HCT116 (cell line): ENCODE measurements around the gene SEMA4F. TPM values are rescaled to one million over a fixed set of nuclear protein-coding genes. Genes with fewer than 3 reads are reported as not detected.

Source experiments
- ATAC-seq: fragments of 200-7000 bp; cut with Tn5 transposase; 2 replicates; pipeline ENCODE4 v1.9.1; 2020; ENCODE audit warnings: mild to moderate bottlenecking, moderate library complexity
- BruUV-seq: library from RNA; stranded (reverse); fragments of 400-500 nt; replicated peaks from 2 replicates; lab custom pipeline; 2021; lab: Mats Ljungman, UMichigan
- CTCF ChIA-PET: fragments of 300-600 bp; sonication (Branson Sonifier 250); formaldehyde crosslinking; loops from one replicate; lab custom pipeline; 2021; ENCODE audit warnings: antibody characterized with exemption; lab: Charles Lee
- POLR2A ChIA-PET: fragments of 300-600, 350-600 bp; sonication (Branson Sonifier 250); formaldehyde crosslinking; loops from one replicate; lab custom pipeline; 2021; ENCODE audit warnings: antibody characterized with exemption; lab: Charles Lee
- RAD21 ChIA-PET, 2 experiments: fragments of 300-600 bp; sonication (Branson Sonifier 250); formaldehyde crosslinking; loops; one replicate each; lab custom pipeline; 2023; ENCODE audit warnings: low total read pairs in 2 of 2; ENCODE audit not compliant: uncharacterized antibody in 2 of 2, unreplicated experiment in 2 of 2, low non-redundant PET in 1 of 2; lab: Charles Lee
- DNase-seq: peaks from one replicate; pipeline ENCODE4 v3.0.0-alpha.2; 2010; ENCODE audit warnings: low read depth, low spot score
- H2AFZ ChIP-seq: fragments of 200-600 bp; shearing (Covaris generic), sonication (generic); 2 replicates; pipeline ENCODE4 v1.6.1; 2017; ENCODE audit warnings: low read depth, mixed run types, mixed read lengths, antibody characterized with exemption, low read length; ENCODE audit not compliant: poor library complexity, severe bottlenecking
- H3K27ac ChIP-seq: 2 replicates; pipeline ENCODE4 v1.5.1; 2012; ENCODE audit warnings: low read depth, low read length
- H3K27me3 ChIP-seq: fragments of 200-600 bp; sonication (generic); 2 replicates; pipeline ENCODE4 v1.6.1; 2016; ENCODE audit warnings: mixed run types, low read length, mixed read lengths; ENCODE audit not compliant: insufficient read depth
- H3K36me3 ChIP-seq, 2 experiments: fragments of 200-500 bp in 1 of 2; fragments of 200-600 bp in 1 of 2; sonication (Bioruptor generic) in 1 of 2; sonication (generic) in 1 of 2; 2 replicates each; pipeline versions ENCODE4 v1.5.1 to v1.6.1; 2014 to 2016; ENCODE audit warnings: low read length in 2 of 2, inconsistent platforms in 1 of 2, mixed read lengths in 1 of 2, mixed run types in 1 of 2; ENCODE audit not compliant: insufficient read depth in 2 of 2, control insufficient read depth in 1 of 2
- H3K4me1 ChIP-seq, 2 experiments: fragments of 200-600 bp in 1 of 2; sonication (generic) in 1 of 2; 2 replicates each; pipeline versions ENCODE4 v1.5.1 to v1.6.1; 2012 to 2017; ENCODE audit warnings: low read length in 2 of 2, inconsistent platforms in 1 of 2, mild to moderate bottlenecking in 1 of 2, mixed read lengths in 1 of 2, mixed run types in 1 of 2, moderate library complexity in 1 of 2; ENCODE audit not compliant: insufficient read depth in 2 of 2, control insufficient read depth in 1 of 2
- H3K4me2 ChIP-seq: fragments of 200-600 bp; sonication (generic); 2 replicates; pipeline ENCODE4 v1.6.1; 2017; ENCODE audit warnings: mixed run types, low read length, mixed read lengths
- H3K4me3 ChIP-seq, 2 experiments: fragments of 200-600 bp in 1 of 2; sonication (generic) in 1 of 2; replicated peaks in 1 of 2; 2 replicates each; pipeline ENCODE4 v1.5.1; 2011 to 2016; ENCODE audit warnings: low read length in 2 of 2, control low read depth in 1 of 2, low read depth in 1 of 2, mild to moderate bottlenecking in 1 of 2, mixed read lengths in 1 of 2, mixed run types in 1 of 2
- H3K79me2 ChIP-seq: fragments of 200-600 bp; sonication (generic); 2 replicates; pipeline ENCODE4 v1.6.1; 2017; ENCODE audit warnings: mild to moderate bottlenecking, mixed run types, low read length, moderate library complexity, mixed read lengths; ENCODE audit not compliant: insufficient read depth
- H3K9ac ChIP-seq: fragments of 200-600 bp; sonication (generic); 2 replicates; pipeline ENCODE4 v1.6.1; 2016; ENCODE audit warnings: low read length, mixed read lengths
- H3K9me2 ChIP-seq: fragments of 200-600 bp; sonication (generic), shearing (Covaris generic); 2 replicates; pipeline ENCODE4 v1.6.1; 2017; ENCODE audit warnings: mixed run types, mild to moderate bottlenecking, moderate library complexity; ENCODE audit not compliant: insufficient read depth
- H3K9me3 ChIP-seq, 2 experiments: fragments of 200-500 bp in 1 of 2; fragments of 200-600 bp in 1 of 2; sonication (Bioruptor generic) in 1 of 2; sonication (generic) in 1 of 2; 2 replicates each; pipeline ENCODE4 v1.6.1; 2014 to 2017; ENCODE audit warnings: low read length in 2 of 2, mixed read lengths in 2 of 2, inconsistent platforms in 1 of 2, low read depth in 1 of 2, mild to moderate bottlenecking in 1 of 2, mixed run types in 1 of 2, moderate library complexity in 1 of 2; ENCODE audit not compliant: control insufficient read depth in 1 of 2, insufficient read depth in 1 of 2
- H4K20me1 ChIP-seq: fragments of 200-600 bp; sonication (generic), shearing (Covaris generic); 2 replicates; pipeline ENCODE4 v1.6.1; 2017; ENCODE audit warnings: mixed run types, mild to moderate bottlenecking, moderate library complexity; ENCODE audit not compliant: insufficient read depth
- CBX3 ChIP-seq: IDR thresholded peaks from 2 replicates; pipeline ENCODE4 v1.6.1; 2012; ENCODE audit warnings: low read depth
- EGR1 ChIP-seq: IDR thresholded peaks from 2 replicates; pipeline ENCODE4 v1.6.1; 2012; ENCODE audit warnings: low read depth
- ELF1 ChIP-seq: IDR thresholded peaks from 2 replicates; pipeline ENCODE4 v1.6.1; 2012; ENCODE audit warnings: low read depth, borderline replicate concordance
- POLR2A ChIP-seq: IDR thresholded peaks from 2 replicates; pipeline ENCODE4 v1.7.0; 2011; ENCODE audit warnings: borderline replicate concordance; ENCODE audit not compliant: insufficient read depth, insufficient read length; ENCODE audit errors: extremely low read depth
- POLR2AphosphoS5 ChIP-seq: IDR thresholded peaks from 2 replicates; pipeline ENCODE4 v1.6.1; 2011; ENCODE audit warnings: mild to moderate bottlenecking, low read depth, low read length, moderate library complexity
- RAD21 ChIP-seq: IDR thresholded peaks from 2 replicates; pipeline ENCODE4 v1.6.1; 2012; ENCODE audit warnings: low read depth, mild to moderate bottlenecking
- SP1 ChIP-seq: IDR thresholded peaks from 2 replicates; pipeline ENCODE4 v1.6.1; 2012; ENCODE audit warnings: low read depth
- TCF7L2 ChIP-seq: IDR thresholded peaks from 2 replicates; pipeline ENCODE4 v1.7.0; 2011; ENCODE audit warnings: borderline replicate concordance, inconsistent platforms; ENCODE audit not compliant: insufficient read depth, insufficient read length; ENCODE audit errors: extremely low read depth
- ZFX ChIP-seq: fragments of 450-650 bp; IDR thresholded peaks from 2 replicates; pipeline ENCODE4 v1.6.1; 2017
- intact Hi-C: fragments of 100-400 bp; cut with micrococcal nuclease; formaldehyde crosslinking; loops from 2 replicates; pipeline ENCODE4 v1.10.0; 2022
- total RNA-seq: library from RNA; stranded (reverse); gene quantifications from one replicate; pipeline ENCODE4 v1.2.1, GENCODE V29; 2021; ENCODE audit not compliant: unreplicated experiment
- TF ChIP-seq, protein P1 (sequence below): IDR thresholded peaks from 2 replicates; pipeline ENCODE4 v1.6.1; 2012; ENCODE audit warnings: low read depth
- TF ChIP-seq, protein P2 (sequence below): IDR thresholded peaks from 2 replicates; pipeline ENCODE4 v1.6.1; 2012

The SEMA4F gene
- total RNA-seq, 1 experiment from 2014 or later: 12.3 TPM

DNA sequence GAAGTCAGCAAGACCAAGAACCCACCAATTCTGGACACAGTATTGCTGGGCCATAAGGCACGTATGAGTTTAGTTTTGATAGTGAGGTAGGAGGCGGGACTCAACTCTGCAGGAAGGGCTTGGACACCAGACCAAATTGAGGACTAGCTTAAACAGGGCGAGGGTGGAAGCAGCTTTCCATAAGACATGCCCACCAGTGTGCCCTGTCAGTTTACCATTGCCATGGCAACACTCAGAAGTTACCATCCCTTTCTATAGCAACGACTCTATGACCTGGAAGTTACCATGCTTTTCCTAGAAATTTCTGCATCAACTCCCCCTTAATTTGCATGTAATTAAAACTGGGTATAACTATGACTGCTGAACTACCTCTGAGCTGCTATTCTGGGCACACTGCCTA lies 8.7 kb upstream of the SEMA4F start:
- Histone ChIP-seq H2AFZ (no peak overlapping the region), H3K9me2 (no peaks in the 10 kb centered on the region), H3K79me2 (peaks cover 17% of the 10 kb centered on the region), H3K4me1 (peaks cover 6 to 19% of the 10 kb centered on the region in 2 experiments), H3K9me3 (no peaks in the 10 kb centered on the region), H3K27me3 (no peaks in the 10 kb centered on the region), H3K9ac (no peak overlapping the region), H3K4me3 (no peak overlapping the region), H4K20me1 (no peaks in the 10 kb centered on the region), H3K27ac (no peak overlapping the region), H3K36me3 (no peaks in the 10 kb centered on the region), H3K4me2 (no peak overlapping the region)
- intact Hi-C loops: no loop called here
- TF ChIP-seq, protein P1, sequence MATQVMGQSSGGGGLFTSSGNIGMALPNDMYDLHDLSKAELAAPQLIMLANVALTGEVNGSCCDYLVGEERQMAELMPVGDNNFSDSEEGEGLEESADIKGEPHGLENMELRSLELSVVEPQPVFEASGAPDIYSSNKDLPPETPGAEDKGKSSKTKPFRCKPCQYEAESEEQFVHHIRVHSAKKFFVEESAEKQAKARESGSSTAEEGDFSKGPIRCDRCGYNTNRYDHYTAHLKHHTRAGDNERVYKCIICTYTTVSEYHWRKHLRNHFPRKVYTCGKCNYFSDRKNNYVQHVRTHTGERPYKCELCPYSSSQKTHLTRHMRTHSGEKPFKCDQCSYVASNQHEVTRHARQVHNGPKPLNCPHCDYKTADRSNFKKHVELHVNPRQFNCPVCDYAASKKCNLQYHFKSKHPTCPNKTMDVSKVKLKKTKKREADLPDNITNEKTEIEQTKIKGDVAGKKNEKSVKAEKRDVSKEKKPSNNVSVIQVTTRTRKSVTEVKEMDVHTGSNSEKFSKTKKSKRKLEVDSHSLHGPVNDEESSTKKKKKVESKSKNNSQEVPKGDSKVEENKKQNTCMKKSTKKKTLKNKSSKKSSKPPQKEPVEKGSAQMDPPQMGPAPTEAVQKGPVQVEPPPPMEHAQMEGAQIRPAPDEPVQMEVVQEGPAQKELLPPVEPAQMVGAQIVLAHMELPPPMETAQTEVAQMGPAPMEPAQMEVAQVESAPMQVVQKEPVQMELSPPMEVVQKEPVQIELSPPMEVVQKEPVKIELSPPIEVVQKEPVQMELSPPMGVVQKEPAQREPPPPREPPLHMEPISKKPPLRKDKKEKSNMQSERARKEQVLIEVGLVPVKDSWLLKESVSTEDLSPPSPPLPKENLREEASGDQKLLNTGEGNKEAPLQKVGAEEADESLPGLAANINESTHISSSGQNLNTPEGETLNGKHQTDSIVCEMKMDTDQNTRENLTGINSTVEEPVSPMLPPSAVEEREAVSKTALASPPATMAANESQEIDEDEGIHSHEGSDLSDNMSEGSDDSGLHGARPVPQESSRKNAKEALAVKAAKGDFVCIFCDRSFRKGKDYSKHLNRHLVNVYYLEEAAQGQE: no peak
- no peak for TF ChIP-seq TCF7L2
- TF ChIP-seq CBX3: no peak
- ChIA-PET CTCF (no interaction called here), POLR2A (no interaction called here), RAD21 (interaction anchor here in 1 of 2 experiments (0.7 kb wide), 1 partner anchor 74 kb away, joined by 3 read pairs; no protein-coding TSS in a partner anchor)
- no TSS peak for BruUV-seq
- ATAC-seq (no peak), DNase-seq (no peak)

DNA sequence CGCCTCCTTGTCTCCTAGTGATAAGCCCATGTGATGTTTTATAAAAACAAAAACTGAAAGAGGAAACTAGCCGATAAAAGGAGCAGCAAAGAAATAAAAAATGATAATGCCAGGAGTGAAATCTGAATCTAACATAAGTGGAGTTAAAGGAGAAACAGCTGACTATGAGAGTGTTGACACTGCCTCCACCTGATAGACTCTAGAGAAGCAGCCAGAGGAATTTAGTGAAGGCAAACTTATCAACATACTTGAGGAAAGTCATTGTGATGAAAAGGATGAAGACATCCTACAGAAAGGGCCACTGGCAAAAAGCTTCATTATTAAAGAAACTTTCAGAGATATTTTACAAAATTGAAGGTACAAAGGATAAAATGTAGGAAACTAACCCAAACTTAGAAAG lies 7.8 kb upstream of the SEMA4F start:
- no TSS peak for BruUV-seq
- Histone ChIP-seq H3K27ac (no peak overlapping the region), H3K4me2 (peak overlapping the region; percentile 77; the same call in 1 of the 2 replicates), H3K9ac (no peak overlapping the region), H3K4me1 (peaks cover 6 to 19% of the 10 kb centered on the region in 2 experiments), H3K9me3 (no peaks in the 10 kb centered on the region), H3K4me3 (no peak overlapping the region), H2AFZ (no peak overlapping the region), H3K36me3 (no peaks in the 10 kb centered on the region), H4K20me1 (no peaks in the 10 kb centered on the region)
- RAD21 ChIA-PET: interaction anchor here in 1 of 2 experiments (0.7 kb wide), 1 partner anchor 75 kb away, joined by 3 read pairs; no protein-coding TSS in a partner anchor
- intact Hi-C loops: no loop called here
- ATAC-seq (no peak), DNase-seq (no peak)
- TF ChIP-seq RAD21 (0 out of 2 replicates have a peak, but pooled peaks have one; percentile 18), POLR2AphosphoS5 (no peak), EGR1 (no peak), POLR2A (no peak), SP1 (no peak), ELF1 (no peak), ZFX (no peak)
- TF ChIP-seq, protein P2, sequence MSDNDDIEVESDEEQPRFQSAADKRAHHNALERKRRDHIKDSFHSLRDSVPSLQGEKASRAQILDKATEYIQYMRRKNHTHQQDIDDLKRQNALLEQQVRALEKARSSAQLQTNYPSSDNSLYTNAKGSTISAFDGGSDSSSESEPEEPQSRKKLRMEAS: no peak
- TF ChIP-seq, all 23 proteins: peak for 1
- peaks cover 17% of the 10 kb centered on the region for H3K79me2 ChIP-seq
- CTCF ChIA-PET: no interaction called here
- no peaks in the 10 kb centered on the region for H3K27me3 ChIP-seq
- no peaks in the 10 kb centered on the region for H3K9me2 ChIP-seq
- POLR2A ChIA-PET: no interaction called here
